ENCODE measurements around the gene MAP1LC3C. TPM values are rescaled to one million over a fixed set of nuclear protein-coding genes. Genes with fewer than 3 reads are reported as not detected.

The MAP1LC3C gene
- not detected in 2 replicates for total RNA-seq

DNA sequence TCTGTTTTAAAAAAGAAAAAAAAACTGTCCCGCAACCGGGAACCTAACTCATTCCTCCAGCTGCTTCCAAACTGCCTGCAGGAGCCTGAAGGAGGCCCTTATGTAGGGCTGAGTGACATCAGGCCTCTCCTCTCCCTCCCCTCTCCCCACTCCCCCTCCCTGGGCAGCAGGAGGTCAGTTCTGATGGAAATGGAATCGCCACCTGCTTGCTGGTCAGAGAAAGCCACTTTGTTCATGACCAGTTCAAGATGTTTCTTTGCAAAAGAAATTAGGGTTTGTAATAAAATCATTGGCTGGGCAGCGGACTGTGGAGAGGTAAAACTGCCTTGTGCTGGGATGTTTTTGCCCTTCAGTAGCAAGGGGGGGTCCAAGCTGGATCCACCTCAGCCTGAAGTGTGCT is at the start of gene MAP1LC3C:
Gene MAP1LC3C (minus strand): TSS at position 73 of the 400 bp plus-strand sequence. CDS start 90 bp downstream, outside the sequence.

DNA sequence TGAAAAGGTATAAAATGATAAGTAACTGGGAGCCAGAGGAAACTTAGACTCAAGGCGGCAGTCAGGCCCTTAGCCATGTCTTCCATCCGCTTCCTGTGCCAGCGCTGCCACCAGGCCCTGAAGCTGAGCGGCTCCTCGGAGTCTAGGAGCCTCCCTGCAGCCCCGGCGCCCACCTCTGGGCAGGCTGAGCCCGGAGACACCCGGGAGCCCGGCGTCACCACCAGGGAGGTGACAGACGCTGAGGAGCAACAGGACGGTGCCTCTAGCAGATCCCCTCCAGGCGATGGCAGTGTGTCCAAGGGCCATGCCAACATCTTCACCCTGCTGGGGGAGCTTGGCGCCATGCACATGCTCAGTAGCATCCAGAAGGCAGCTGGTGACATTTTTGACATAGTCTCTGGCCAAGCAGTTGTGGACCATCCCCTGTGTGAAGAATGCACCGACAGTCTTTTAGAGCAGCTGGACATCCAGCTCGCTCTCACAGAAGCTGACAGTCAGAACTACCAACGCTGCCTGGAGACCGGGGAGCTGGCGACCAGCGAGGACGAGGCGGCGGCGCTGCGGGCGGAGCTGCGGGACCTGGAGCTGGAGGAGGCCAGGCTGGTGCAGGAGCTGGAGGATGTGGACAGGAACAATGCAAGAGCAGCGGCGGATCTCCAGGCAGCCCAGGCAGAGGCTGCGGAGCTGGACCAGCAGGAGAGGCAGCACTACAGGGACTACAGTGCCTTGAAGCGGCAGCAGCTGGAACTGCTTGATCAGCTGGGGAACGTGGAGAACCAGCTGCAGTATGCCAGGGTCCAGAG is 41.0 kb downstream of the MAP1LC3C start, which contains the start of gene BECN2:
Gene BECN2 (plus strand): TSS at position 76 of the 803 bp plus-strand sequence. CDS start 0 bp downstream, at position 76.

Other genes starting within 250 kb of the MAP1LC3C start
- 1.7 and 2.1 TPM in 2 replicates for gene EXO1, start 150.9 kb downstream of the MAP1LC3C start, total RNA-seq
- gene BECN2, start 41.3 kb downstream of the MAP1LC3C start, total RNA-seq: not detected in 2 replicates